GM11168 (cell line): ENCODE measurements around the gene ADD1.

Source experiments
- in situ Hi-C: fragments of 300-500 bp; cut with MboI; formaldehyde crosslinking; loops from one replicate; pipeline ENCODE4 v1.12.0; 2022; ENCODE audit warnings: low sequenced_read_pairs; ENCODE audit not compliant: unreplicated experiment

ADD1 gene

DNA sequence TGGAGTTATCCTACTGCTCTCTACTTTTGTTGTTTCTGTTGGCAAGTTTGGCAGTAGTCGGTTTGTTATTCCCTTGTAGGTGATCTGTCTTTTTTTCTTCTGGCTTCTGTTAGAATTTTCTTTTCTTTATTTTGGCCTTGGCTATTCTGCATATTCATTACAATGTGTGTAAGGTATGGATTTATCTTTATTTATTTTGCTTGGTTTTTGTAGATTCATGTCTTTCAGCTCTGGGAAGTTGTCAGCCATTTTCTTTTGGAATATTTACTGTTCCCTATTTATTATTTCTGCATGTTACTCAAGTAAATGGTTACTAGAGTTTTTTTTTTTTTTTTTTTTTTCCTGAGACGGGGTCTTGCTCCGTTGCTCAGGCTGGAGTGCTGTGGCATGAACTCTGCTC, 12.6 kb downstream of the ADD1 start:
- in situ Hi-C loops: no loop called here

DNA sequence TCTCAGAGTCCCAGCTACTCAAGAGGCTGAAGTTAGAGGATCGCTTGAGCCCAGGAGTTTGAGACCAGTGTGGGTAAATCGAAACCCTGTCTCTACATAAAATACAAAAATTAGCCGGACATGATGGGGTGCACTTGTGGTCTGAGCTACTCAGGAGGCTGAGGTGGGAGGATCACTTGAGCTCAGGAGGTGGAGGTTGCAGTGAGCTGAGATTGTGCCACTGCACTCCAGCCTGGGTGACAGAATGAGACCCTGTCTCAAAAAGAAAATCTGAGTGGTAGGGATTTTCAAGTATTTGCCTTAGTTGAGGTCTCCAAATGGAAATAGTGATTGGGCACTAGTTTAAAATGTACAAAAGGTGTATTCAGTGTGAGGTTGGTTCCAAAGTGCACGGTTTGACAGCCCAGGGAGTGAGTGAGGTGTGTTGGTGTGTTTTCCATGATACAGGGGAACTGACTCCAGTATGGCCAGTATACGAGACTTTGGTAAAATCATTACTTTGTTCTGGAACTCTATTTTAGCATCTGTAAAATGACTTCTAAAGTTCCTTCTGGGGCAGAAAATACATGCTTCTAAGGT, 13.8 kb downstream of the ADD1 start:
- in situ Hi-C loops: no loop called here

DNA sequence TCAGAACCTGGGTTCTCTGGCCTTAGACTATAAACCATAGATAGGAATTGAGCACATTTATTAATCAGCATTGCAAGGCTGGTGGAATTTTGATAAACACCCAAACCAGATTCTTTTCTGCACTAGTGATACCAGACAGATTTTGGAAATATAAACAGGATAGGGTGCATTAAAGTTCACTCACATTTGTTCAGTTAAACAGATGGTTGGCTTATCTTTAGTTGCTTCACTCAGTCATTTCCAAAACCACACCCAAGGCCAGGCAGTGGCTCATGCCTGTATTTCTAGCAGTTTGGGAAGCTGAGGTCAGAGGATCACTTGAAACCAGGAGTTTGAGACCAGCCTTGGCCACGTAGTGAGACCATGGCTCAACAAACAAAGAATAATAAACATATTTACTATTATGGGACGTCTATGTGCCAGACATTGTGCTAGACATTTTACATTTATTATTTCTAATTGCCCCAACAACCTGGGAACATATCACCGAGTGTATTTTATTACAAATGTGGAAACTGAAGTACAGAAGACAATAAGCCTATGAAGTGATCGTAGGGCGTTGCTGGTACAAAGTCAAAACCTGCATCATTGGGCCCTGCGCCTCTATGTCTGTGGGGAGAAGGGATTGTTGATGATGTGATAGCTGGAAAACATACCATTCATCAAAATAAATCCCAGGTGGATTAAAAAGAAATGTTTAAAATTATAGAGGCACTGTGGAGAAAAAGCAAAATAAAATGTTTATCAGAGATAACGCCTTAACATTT, 15.0 kb downstream of the ADD1 start:
- in situ Hi-C loops: no loop called here

DNA sequence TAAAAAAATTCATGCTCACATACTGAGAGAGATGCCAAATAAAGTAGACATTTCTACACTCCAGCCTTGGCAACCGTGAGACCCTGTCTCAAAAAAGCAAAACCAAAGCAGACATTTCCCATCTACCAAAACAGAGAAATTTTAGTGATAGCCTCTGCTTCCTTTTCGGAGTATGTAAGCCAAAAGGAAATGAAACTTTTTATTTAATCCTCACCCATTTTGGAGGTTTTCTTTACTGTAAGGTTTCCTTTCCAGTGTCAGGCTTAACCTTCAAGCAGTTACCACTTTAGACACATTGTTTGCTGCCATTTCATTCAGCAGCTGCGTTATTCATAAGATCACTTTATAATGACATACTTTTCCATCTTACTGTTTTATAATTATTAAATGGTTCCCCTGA, 15.9 kb downstream of the ADD1 start:
- in situ Hi-C loops: no loop called here

DNA sequence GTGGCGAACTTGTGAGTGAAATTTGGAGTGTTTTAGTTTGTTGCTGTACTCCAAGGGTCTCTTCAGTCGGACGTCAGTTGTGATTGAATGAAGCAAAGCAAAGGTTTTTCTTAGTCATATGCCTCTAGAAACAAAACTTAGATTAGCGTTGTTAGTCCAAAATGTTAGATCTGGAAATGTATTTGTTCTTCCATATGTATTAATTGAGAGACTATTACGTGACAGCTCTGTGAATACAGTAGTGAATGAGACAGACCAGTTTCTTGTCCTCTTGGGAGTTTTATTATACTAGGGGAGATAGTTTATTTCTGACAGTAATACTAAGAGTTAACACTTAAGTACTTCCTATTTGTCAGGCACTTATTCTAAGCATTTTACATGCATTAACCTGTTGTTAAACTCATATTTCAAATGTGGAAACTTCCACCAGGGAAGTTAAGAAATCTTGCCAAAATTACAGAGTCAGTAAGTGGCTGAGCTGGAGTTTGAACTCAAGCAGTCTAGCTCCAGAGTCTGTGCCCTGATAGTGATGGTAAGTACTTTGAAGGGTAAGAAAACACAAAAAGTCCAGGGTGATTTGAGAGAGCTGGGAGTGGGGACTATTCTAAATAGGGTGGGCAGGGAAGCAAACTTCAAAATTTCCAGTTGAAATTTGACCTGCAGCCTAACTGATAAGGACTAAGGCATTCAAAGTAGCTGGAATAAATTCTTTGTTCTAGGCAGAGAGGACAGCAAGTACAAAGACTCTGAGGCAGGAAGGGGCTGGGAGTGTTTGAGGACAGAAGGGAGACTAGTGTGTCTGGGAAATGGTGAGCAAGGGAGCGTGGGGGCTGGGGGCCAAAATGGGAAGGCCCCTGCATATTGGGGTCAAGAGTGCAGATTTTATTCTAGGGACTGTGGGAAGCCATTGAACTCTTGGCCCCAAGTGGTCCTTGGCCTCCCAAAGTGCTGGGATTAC, 17.0 kb downstream of the ADD1 start:
- in situ Hi-C loops: no loop called here

DNA sequence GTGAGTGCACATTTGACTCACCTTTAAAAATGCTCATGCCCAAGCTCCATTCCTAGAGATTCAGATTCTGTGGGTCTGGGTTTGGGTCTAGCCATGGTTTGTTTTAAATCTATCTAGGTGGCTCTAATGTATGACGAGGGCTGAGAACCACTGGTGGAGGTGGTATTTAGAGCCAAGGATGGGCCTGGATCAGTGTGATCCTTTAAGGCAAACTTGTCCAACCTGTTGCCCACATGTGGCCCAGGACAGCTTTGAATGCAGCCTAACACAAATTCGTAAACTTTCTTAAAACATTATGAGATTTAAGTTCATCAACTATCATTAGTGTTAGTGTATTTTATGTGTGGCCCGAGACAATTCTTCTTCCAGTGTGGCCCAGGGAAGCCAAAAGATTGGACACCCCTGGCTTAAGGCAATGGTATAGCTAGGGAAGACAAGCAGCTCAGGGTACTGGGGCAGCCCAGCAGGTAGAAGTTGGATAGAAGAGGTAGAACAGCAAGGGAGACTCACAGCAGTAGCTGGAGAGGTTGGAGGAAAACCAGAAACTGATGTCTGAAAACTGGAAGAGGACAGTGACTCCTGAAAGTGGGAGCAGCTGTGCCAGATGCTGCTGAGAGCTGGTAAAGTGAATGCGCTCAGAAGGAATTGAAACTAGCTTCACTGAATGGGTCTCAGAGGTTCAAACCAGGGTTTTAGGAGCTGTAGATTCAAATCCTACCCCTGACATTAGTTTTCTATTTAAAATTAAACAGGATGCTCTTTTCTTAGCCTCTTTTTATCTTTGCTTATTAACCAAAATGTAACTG, 18.2 kb downstream of the ADD1 start:
- in situ Hi-C loops: no loop called here

DNA sequence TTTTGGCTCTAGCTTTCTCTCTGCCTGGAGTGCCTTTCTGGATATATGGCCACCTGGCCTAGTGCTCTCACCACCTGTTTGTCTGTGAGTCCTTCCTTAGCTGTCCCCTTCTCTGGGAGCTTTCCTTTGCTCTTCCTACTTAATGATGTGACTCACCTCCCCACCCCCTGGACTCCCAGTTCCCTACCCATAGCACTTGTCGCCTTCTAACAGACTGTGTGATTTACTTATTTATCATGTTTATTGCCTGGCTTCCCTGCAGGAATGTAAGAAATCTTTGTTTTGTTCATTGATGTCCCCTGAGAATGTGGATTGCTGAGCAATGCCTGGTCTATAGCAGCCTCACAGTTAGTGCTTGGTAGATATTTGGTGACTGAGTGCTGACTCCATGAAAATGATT, 18.9 kb downstream of the ADD1 start:
- in situ Hi-C loops: no loop called here

DNA sequence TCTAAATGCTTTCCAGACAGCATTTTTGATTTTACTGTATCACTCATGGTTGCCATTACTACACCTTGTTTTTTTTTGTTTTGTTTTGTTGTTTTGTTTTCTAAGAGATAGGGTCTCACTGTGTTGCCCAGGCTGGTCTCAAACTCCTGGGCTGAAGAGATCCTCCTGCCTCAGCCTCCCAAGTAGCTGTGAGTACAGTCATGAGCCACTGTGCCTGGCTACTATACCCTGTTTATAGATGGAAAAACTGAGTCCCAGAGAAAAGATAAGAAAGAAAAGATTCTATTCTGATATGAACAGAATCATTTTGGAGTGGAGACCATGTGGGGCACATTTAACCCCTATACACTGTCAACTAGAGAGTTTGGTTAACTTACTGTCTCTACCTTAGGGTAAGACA, 20.0 kb downstream of the ADD1 start:
- in situ Hi-C loops: no loop called here

DNA sequence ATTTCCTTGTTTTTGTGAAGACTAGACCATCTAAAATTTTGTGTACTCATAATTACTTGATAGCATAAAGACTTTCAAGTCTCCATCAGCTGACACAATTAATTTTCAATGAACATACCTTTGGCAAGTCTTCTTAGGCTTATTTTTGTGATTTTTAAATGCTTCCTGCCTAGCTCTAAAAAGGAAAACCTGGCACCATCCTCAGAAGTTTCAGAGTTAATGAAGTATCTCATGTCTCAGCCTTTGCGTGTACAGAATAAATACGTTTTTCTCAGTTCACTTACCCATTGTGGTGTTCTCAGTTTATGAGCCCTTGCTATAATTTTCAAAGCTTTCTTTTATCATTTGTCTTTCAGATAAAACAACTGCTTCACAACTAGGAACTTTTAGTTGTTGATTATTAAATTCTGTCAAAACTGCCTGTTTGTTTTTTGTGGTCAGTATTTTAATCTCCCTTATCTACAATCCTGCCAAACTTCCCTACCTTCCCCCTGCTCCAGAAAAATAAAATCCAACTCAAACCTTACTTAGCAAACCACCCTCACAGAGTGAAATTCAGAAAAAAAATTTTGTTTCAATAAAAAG, 21.6 kb downstream of the ADD1 start:
- in situ Hi-C loops: no loop called here

DNA sequence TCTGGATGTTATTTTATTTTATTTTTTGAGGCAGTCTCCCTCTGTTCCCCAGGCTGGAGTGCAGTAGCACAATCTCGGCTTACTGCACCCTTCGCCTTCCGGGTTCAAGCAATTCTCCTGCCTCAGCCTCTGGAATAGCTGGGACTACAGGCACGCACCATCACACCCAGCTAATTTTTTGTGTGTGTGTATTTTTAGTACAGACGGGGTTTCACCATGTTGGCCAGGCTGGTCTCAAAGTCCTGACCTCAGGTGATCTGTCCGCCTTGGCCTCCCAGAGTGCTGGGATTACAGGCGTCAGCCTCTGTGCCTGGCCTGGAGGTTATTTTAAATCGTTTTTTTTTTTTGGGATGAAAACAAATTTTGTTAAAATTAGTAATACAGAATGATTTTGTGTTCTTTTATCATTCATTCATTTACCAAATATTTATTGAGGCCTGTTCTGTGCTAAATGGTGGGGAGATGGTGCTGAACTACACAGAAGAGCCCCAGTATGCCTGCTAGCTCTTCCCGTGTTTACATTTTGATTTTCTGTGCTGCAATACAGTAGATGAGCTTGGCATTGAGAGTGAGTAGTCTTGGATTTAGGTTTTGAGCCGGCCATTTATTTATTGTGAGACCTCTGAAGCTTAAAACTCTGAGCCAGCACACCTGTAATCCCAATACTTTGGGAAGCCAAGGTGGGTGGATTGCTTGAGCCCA, 22.7 kb downstream of the ADD1 start:
- in situ Hi-C loops: no loop called here

DNA sequence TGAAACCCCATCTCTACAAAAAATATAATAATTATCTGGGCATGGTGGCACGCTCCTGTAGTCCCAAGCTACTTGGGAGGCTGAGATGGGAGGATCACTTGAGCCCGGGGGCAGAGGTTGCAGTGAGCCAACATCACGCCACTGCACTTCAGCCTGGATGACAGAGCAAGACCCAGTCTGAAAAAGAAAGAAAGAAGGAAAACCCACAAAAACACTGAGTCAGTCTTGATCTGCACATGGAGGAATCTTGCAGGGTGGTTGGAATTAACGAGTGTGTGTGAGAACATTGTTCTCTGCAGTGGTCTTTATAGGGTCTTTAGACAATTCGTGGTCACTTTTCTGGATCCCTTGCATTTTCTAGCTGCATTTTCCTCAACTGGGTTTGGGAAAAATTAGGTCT, 23.2 kb downstream of the ADD1 start:
- in situ Hi-C loops: no loop called here

DNA sequence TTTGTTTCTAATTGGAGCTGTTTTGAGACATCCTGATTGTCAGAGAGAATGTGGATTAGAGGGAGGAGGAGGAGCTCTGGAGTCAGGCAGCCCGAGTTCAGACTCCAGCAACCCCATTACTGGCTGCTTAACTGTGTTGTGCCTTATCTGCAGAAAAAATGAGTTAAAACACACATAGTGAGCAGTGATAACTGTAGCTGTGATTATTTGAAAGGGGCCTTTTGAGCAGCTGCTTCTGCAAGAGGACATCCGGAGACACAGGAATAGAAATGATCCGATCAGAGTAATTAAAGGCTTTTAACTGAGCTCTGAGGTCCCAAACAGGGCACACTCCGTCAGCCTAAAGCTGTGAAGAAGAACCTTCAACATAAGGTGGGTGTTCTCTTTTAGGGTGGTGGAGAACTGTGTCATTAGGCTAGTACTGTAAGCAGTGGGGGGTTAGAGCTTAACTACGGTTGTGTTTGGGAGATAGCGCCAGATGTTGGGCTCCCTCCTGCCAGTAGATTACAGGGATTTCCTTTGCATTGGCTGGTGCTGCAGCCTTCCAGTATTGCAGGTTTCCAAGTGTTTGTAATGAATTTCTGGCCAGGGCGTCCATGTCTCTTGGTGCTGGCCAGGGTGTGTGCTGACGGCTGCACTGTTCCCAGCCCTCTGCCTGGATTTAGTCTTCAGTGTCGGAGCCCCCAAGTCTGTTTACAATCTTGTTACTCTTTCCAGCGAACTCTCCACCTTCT, 24.3 kb downstream of the ADD1 start:
- in situ Hi-C loops: no loop called here

DNA sequence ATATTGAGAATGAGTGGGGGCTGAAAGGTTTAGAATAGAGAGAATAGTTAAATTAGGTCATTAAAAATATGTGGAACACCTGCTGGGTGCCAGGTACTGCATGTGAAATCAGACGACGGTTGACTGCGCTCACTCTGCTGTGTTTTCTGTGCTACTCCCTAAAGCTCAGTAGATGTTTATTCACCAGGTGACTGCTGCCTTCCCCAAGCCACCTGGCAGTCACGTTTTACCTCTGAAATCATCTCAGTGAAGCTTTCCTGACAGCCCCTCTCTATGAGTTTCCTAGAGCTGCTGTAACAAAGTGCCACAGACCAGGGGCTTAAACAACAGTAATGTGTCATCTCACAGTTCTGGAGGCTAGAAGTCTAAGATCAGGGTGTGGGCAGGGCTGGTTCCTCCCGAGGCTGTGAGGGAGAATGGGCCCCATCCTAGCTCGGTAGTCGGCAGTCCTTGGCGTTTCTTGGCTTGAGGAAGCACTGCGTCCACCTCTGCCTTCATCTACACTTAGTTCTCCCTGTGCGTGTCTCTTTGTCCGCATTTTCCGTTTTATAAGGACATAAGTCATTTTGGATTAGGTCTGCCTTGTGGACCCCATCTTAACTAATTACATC, 25.3 kb downstream of the ADD1 start:
- in situ Hi-C loops: no loop called here

DNA sequence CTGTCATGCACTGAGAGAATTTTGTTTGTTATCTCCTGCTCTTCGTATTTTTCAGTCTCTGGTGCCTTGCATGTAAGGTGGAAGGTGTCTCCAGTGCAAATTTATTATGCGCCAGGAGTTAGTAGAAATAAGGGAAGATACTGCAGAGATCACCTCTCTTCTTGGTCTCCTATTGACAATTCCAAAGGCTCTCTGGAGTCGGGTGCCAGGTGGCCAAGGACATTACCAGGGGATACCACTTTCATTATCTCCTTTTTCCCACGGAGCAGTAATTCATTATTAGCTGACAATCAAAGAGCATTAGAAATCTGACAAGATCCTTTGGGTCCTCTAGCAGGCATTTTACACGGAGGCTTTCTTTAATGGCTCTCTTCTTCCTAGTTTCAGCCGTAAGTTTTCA, 26.0 kb downstream of the ADD1 start:
- in situ Hi-C loops: no loop called here

DNA sequence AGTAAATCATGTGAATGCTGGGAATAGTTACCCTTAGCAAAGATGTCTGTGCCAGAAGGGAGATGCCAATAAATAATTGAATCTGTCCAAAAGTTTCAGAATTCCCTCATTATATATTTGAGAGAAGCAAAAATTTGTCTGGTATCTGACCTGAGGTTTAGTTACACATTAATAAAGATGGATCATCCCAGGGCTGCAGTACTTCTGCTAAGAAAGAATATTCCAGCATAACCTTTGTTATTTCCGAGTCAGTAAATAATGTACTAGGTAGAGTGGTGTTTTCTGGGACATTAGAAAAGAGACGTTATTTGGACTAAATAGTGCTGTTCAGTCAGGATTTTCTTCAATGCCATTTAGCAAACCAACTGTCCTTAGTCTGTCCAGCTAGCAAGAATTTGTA, 26.4 kb downstream of the ADD1 start:
- in situ Hi-C loops: no loop called here

DNA sequence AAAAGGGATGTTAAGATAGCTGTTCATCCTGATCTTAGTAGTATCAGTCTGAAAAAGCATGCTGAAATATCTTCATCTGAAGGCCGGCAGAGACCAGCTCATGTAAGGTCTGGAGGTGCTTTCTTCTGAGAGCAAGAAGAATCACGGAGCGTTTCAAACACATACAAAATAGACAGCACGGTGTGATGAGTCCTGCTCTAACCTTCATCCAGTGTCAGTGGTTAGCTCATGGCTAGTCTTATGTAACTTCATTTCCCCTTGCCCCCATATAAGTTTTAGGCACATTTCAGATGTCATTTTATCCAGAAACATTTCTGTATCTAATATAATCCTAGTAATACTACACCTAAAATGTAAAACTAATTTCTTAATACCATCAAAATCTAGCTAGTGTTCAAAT, 27.8 kb downstream of the ADD1 start:
- in situ Hi-C loops: no loop called here

DNA sequence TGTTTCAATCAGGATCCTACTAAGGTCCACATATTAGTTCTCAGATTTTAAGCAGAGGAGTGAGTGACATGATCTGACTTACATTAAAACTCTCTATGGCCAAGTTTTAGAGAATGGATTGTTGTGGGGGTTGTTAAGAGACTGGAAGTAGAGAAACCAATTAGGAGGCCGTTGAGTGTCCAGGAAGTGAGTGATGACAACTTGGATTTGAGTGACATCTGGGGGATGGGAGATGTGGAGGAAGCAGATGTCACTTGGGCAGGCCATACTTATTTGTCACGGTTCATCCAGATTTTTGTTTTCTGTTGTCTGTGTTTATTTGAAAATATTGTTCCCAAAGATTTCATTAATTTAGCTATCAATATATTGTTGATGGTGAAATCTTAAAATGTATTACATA, 28.3 kb downstream of the ADD1 start:
- in situ Hi-C loops: no loop called here

DNA sequence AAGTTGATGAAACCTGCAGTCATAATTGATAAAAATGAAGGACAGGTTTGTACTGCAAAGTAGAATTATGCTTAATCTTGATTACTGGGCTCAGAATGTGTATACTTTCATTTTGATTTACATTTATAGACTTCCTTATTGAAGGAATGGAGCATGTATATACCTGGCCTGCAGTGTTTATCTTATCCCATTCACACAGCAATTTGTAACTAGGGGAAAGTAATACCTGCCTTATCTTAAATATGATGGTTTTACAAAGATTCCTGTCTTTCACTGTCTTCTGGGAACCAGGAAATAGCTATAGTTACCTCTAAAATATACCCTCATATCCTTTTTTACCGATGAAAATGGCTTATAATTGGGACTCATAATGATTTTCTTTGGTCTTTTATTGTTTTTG, 29.7 kb downstream of the ADD1 start:
- in situ Hi-C loops: no loop called here
